Measurements from ENCODE around the gene BICDL1.
"Not testable (repeated sequence)": the region's sequence is repeated elsewhere in the genome, so short reads cannot be mapped to it uniquely, and the experiment has no call there.

Gene BICDL1

DNA sequence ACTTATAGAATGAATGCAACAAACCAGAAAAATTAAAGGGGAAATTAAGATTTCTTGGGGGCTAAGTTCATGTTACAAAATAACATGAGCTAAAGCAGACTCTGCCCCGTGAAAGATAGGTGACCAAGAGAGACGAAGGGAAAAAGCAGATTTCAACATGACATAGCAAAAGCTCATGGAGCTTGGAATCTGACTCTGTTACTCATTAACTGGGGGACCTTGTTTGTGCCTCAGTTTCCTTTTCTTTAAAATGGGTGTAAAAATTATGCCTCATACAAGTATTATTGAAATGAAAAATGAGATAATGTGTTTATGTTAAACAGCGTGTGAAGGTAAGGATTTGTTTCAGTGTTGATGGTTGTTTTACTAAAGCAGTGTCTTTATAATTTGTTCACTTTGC is 11.5 kb downstream of the BICDL1 start:
- no peak for DNase-seq (ENCODE audit: low spot score)

DNA sequence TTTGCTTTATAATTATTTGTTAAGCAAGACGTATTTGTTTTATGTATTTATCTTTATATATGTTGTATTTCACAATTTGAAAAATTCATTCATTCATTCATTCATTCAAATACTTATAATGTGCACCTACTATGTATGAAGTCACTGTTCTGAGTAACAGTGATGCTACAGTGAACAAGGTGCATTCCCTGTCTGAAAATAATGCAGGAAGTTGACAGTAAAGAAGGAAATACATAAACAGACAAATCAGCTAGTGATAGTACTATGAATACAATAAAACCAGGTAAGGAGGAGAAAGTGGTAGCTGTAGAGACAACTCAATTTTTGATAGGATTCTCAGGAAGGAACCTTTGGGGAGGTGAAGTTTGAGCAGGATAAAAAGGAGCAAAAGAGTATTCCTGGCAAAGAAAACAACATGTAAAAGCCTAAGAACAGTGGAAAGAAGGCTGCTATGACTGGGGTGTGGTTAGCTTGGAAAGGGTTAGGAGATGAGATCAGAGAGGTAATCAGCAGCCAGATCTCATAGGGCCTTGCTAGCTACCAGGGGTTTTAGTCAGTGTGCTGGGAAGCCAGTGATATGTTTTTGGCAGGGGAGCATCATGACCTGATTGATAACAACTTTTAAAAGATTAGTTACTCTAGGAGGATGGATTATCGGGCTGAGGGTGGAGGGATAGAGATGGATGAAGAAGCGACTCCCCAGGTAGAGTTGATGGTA is 17.4 kb downstream of the BICDL1 start:
- DNase-seq (ENCODE audit: low spot score) = no peak

DNA sequence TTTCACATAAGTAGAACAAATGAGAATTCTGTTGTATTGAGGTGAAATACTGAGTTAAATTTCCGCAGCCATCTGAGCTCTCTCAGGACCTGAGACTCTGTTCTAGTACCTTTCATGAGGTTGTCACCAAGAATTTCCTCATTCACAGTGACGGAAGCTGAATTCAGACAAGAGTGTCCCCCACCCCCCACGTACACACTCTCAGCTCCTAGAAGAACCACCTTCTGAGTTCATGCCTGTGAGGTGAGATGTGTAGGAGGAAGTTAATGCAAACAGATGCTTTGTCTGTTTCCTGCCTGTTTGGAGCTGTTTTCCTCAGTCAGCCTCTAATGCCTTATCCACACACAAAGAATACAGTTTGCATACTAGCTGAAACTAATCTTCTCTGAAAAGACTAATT is 18.2 kb downstream of the BICDL1 start:
- no peak for DNase-seq (ENCODE audit: low spot score)

DNA sequence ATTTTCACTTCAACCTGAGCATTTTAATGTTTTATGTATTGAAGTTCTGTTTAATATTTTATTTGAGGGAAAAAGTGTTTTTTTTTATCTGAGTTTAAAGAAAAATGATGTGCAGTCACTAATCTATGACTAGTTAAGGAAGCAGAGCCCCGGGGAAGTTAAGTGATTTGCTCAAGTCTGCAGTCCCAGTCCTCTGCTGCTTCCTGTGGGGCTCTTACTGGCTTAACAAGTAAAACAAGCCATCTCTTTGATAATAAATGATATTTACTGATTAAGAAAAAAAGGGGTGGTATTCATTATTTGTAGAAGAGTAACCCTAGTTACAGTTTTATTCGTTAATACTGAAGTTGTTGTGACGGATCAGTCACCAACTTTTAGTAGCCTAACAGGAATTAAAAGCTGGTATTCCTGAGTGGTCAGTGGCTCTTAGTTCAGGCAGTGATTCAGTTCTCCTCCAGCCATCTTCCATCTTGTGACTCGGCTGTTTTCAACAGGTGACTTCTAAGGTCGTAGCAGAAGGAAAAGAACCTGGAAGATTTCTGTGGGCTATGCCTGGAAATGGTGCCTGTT is 21.7 kb downstream of the BICDL1 start:
- DNase-seq (ENCODE audit: low spot score) = no peak

DNA sequence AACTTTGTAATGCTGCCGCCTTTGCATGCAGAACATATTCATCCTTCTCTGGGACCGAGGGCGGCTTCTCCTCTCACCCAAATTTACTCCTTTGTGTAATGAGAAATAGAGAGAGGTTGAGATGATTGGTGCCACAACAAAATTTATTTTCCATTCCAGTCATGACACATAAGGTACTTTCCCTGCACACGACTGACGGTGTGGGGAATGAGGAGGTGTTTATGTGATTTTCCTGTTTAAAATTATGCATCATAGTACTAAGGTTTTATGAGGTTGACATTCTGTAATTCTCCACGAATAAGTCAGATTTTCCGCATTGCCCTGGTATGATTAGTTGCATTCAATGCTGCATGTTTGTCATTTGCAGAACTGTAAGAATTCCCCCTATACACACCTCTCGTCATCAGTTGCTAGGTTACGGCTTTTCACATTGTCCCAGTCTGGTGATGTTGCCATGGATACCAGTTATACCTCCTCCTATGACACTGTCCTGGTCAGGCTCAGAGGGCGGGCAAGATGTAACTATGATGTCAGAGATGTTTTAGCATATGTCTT is 23.1 kb downstream of the BICDL1 start:
- DNase-seq (ENCODE audit: low spot score) = no peak

DNA sequence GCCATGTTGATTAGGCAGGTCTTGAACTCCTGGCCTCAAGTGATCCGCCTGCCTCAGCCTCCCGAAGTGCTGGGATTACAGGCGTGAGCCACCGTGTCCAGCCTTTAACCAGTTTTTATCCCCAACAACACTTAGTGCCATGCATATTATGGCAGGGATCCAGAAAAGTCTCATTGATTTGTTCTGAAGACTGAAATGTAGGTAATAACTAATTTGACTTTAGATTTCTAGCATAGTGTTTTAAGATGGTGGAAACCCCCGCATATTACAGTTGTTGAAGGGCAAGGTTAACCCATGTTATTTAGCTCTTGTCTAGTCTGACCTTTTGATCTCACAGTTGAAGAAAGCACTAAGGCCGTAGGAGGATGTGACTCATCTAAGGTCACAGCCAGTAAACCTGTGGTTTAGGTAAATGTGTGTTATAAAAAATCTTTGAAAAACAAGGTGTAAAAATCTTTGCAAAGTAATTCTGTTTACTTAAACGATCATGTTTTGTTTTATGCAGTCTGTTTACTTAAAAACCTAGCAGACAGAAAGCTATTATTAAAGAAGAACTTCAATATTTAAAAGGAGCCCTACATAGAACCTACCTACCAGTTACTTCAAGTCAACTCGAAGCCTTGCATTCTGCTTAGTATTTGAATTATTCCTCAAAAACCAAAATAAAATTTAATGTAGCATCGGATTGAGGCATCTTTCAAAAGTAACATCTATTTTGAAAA is 24.8 kb downstream of the BICDL1 start:
- DNase-seq (ENCODE audit: low spot score) = no peak

DNA sequence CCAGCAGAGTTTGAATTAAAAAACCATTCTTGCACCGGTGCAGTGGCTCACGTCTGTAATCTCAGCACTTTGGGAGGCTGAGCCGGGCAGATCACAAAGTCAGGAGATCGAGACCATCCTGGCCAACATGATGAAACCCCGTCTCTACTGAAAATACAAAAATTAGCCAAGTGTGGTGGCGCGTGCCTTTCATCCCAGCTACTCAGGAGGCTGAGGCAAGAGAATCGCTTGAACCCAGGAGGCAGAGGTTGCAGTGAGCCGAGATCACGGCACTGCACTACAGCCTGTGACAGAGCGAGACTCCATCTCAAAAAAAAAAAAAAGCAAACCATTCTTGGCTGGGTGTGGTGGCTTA is 25.3 kb downstream of the BICDL1 start:
- DNase-seq (ENCODE audit: low spot score) = not testable (repeated sequence)

GRCh38 chr12:120015313-120015712 is 26.3 kb downstream of the BICDL1 start:
- DNase-seq (ENCODE audit: low spot score) = no peak

DNA sequence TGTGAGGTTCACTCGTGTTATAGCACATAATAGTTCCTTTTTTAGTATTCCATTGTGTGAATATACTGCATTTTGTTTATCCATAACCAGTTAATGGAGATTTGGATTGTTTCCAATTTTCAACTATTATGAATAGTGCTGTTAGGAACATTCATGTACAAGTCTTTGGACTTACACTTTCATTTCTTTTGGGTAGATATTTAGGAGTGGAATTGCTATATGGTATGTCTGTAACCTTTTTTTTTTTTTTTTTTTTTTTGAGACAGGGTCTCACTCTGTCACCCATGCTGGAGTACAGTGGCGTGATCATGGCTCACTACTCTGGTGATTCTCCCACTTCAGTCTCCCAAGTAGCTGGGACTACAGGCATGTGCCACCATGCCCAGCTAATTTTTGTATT is 27.2 kb downstream of the BICDL1 start:
- not testable (repeated sequence) for DNase-seq (ENCODE audit: low spot score)

DNA sequence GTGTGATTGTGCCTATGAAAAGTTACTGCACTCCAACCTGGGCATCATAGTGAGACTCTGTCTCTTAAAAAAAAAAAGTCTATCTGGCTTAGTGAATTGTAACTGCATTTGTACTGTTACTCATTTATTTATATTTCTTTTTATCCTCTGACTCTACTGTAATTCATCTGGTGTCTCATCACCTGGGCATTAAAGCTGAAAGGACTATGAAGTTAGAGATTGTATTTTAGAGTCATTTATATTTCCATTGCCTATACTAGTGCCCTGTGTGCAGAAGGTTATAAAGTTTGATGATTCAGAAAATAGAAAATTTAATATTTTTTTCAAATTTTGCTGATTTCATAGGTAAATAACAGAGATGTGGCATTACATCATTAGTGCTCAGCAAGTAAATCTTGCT is 30.2 kb downstream of the BICDL1 start:
- no peak for DNase-seq (ENCODE audit: low spot score)

DNA sequence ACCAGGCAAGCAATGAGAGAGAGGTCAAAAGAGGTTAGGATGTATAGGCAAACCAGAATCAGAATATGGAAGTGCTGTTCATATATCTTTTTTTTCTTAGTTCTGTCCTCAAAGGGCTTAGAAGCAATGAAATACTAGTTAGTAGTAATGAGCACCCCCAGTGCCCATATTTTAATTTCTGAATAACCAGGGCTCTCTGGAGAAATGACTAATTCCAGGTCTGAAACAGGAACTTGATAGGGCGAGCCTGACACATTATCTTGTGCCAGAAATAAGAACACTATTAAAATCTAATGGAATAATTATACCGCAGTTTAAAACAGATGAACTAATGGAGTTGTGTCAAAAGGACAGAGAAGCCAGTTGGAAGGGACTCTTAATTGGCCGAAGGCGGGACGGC is 30.9 kb downstream of the BICDL1 start:
- no peak for DNase-seq (ENCODE audit: low spot score)

DNA sequence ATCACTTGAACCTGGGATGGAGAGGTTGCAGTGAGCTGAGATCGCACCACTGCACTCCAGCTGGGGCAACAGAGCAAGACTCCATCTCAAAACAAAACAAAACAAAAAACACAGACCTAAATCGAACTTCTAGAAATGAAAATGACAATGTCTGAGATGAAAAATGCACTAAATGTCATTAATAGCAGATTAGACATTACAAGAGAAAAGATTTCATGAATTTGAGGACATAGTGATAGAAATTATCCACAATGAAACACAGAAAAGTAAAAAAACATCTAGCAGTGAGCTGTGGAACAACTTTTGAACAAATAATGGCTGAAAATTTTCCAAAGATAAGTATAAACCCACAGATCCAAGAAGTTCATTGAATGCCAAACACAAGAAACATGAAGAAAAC is 35.2 kb downstream of the BICDL1 start:
- DNase-seq (ENCODE audit: low spot score) = no peak

- no peak for DNase-seq (ENCODE audit: low spot score)
Observed at GRCh38 chr12:120025640-120026039, 36.6 kb downstream of the BICDL1 start.

DNA sequence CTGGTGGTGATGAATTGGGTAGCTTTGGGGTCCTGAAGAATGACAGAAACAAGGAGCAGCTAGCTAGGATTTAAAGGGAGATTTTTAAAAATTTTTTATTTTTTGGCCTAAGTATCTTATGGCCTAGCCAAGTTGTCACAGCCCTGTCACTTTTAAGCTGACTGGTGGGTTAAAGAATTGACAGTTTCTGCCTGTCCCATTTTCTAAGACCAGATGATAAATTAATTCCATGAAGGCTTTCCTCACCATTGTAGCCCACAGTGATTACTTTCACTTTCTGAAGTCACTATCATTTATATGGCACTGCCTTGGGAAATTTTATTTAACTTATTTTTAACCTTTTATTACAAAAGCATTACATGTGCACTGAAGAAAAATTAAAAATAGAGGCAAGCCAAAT is 43.2 kb downstream of the BICDL1 start:
- no peak for DNase-seq (ENCODE audit: low spot score)

- no peak for DNase-seq (ENCODE audit: low spot score)
Observed at GRCh38 chr12:120037851-120038250, 48.8 kb downstream of the BICDL1 start.

GRCh38 chr12:120039711-120040110 is 50.7 kb downstream of the BICDL1 start:
- DNase-seq (ENCODE audit: low spot score) = no peak

DNA sequence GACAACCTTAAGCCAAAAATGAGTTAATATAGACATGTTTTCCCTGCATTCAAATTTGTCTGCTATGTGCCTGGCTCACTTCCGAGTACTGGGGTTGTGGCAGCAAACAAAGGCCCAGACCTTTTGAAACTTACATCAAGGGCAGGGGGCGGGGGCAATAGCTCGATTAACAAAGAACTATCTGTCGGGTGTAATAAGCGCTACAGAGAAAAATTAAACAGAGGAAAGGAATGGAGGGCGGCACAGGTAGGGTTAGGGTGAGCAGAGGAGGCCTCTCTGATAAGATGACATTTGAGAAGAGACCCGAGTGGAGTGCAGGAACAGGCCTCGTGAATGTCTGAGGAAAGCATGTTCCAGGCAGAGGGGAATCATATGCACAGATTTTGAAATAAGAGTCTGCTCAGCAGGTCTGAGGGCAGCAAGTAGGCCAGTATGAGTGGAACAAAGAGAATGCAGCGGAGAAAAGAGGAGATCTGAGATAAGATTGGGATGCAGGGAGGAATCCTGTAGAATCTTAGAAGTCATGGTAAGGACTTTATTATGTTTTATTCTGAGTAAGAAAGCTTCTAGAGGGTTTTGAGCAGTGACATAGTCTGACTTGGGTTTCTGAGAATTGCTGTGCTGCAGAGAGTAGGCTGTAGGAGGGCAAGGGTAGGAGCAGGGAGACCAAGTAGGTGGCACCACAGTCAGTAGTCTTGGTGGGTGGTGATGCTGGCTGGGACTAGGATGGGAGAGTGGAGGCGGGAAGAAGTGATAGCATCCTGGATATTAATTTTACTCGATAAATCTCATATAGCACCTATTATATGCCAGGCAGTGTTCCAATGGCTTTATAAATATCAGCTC is 52.6 kb downstream of the BICDL1 start:
- DNase-seq (ENCODE audit: low spot score) = no peak

DNA sequence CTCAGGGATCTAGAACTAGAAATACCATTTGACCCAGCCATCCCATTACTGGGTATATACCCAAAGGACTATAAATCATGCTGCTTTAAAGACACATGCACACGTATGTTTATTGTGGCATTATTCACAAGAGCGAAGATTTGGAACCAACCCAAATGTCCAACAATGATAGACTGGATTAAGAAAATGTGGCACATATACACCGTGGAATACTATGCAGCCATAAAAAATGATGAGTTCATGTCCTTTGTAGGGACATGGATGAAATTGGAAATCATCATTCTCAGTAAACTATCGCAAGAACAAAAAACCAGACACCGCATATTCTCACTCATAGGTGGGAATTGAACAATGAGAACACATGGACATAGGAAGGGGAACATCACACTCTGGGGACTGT is 56.3 kb downstream of the BICDL1 start:
- not testable (repeated sequence) for DNase-seq (ENCODE audit: low spot score)

DNA sequence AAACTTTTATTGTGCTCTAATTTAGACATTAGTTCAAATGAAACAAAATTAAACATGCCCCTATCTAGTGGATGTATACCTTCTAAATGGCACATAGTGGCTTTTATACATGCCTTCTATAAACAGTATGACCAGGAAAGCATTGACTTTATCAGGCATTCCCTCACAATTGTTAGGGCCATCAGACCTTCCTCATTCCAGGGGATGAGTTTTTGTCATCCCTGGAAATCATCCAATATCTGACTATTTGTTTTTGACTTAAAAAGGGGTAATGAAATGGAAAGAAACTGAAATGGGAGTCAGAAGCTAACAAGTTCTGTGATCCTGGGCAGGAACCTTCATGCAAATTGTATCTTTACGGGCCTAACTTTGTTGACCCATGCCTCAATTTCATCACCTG is 58.0 kb downstream of the BICDL1 start:
- DNase-seq (ENCODE audit: low spot score) = no peak

GRCh38 chr12:120048263-120048662 is 59.2 kb downstream of the BICDL1 start:
- no peak for DNase-seq (ENCODE audit: low spot score)

DNA sequence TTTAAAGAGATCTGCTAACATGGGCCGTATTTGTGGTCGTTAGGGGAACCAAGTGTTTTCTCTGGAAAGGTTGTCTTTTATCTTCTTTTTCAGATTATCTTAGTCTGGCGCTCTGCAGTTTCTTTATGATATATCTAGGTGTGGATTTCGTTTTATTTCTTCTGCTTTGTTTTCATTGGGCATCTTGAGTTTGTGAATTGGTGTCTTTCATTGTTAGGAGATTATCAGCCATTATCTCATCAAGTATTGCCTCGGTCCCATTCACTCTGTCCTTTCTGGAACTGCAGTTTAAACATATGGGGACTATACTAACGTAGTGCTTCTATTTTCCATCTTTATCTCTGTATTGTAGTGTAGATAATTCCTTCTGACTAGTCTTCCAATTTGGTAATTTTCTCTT is 60.4 kb downstream of the BICDL1 start:
- DNase-seq (ENCODE audit: low spot score) = no peak

GRCh38 chr12:120051535-120051934 is 62.5 kb downstream of the BICDL1 start:
- no peak for DNase-seq (ENCODE audit: low spot score)
